ENCODE measurements around the gene NTN1. TPM values are rescaled to one million over a fixed set of nuclear protein-coding genes. Genes with fewer than 3 reads are reported as not detected.

Gene NTN1
- total and polyA plus RNA-seq, 2 of the 13 experiments (the other 11 are each of a cell fraction or from before 2014, with no cell fraction given): 0.04 to 0.05 TPM

DNA sequence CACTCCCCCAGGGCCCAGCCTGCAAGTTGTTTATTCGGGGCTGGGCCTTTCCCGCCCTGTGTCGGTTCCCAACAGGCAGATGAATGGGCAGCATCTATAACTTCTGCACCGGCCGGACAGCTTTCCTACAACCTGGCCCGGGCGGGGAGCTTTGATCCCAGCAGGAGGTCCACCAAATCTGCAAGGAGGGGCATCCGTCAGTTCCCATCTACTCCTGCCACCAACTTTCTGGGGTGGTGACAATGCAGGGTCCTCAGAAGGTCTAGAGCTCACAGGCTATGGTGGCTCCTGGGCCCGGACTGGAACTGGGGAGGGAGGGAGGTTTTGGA is 211.9 kb downstream of the NTN1 start (continued):
- TF ChIP-seq, protein P1, sequence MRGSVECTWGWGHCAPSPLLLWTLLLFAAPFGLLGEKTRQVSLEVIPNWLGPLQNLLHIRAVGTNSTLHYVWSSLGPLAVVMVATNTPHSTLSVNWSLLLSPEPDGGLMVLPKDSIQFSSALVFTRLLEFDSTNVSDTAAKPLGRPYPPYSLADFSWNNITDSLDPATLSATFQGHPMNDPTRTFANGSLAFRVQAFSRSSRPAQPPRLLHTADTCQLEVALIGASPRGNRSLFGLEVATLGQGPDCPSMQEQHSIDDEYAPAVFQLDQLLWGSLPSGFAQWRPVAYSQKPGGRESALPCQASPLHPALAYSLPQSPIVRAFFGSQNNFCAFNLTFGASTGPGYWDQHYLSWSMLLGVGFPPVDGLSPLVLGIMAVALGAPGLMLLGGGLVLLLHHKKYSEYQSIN (CRISPR knock-in tag; IDR thresholded peaks at IDR 0.05; ENCODE audit: borderline replicate concordance): no peak
- TF ChIP-seq ISL2 (CRISPR knock-in tag; IDR thresholded peaks at IDR 0.05) (no peak), ZNF17 (CRISPR knock-in tag; IDR thresholded peaks at IDR 0.05) (no peak)
- TF ChIP-seq, protein P2, sequence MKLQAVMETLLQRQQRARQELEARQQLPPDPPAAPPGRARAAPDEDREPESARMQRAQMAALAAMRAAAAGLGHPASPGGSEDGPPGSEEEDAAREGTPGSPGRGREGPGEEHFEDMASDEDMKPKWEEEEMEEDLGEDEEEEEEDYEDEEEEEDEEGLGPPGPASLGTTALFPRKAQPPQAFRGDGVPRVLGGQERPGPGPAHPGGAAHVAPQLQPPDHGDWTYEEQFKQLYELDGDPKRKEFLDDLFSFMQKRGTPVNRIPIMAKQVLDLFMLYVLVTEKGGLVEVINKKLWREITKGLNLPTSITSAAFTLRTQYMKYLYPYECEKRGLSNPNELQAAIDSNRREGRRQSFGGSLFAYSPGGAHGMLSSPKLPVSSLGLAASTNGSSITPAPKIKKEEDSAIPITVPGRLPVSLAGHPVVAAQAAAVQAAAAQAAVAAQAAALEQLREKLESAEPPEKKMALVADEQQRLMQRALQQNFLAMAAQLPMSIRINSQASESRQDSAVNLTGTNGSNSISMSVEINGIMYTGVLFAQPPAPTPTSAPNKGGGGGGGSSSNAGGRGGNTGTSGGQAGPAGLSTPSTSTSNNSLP (IDR thresholded peaks at IDR 0.05; ENCODE audit: low read depth, low read length): no peak
- TF ChIP-seq, protein P3, sequence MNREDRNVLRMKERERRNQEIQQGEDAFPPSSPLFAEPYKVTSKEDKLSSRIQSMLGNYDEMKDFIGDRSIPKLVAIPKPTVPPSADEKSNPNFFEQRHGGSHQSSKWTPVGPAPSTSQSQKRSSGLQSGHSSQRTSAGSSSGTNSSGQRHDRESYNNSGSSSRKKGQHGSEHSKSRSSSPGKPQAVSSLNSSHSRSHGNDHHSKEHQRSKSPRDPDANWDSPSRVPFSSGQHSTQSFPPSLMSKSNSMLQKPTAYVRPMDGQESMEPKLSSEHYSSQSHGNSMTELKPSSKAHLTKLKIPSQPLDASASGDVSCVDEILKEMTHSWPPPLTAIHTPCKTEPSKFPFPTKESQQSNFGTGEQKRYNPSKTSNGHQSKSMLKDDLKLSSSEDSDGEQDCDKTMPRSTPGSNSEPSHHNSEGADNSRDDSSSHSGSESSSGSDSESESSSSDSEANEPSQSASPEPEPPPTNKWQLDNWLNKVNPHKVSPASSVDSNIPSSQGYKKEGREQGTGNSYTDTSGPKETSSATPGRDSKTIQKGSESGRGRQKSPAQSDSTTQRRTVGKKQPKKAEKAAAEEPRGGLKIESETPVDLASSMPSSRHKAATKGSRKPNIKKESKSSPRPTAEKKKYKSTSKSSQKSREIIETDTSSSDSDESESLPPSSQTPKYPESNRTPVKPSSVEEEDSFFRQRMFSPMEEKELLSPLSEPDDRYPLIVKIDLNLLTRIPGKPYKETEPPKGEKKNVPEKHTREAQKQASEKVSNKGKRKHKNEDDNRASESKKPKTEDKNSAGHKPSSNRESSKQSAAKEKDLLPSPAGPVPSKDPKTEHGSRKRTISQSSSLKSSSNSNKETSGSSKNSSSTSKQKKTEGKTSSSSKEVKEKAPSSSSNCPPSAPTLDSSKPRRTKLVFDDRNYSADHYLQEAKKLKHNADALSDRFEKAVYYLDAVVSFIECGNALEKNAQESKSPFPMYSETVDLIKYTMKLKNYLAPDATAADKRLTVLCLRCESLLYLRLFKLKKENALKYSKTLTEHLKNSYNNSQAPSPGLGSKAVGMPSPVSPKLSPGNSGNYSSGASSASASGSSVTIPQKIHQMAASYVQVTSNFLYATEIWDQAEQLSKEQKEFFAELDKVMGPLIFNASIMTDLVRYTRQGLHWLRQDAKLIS (CRISPR knock-in tag; IDR thresholded peaks at IDR 0.05): no peak

DNA sequence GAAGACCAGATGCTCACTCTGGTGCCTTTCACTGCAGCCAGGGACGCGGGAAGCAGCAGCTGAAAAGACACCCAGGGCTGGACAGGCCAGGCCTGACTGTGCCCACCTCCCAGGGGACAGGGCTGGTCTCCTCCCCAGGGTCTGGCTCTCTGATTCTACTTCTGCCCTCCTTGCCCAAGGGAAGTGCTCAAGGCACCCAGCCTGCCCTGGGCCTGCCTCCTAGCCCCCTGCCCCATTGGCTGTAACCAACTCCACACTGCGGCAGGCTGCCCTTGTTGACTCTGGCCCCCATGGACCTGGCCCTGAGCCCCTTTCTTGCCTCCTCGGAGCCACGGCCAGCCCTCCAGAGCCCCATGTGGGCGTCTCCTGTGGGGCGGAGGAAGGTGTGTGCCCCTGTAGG is 212.5 kb downstream of the NTN1 start:
- Histone ChIP-seq H4K20me1 (ENCODE audit: insufficient read depth, low read length) (no peaks in the 10 kb centered on the region), H3K27ac (ENCODE audit: extremely low read length, insufficient read depth, low read length) (no peak overlapping the region), H3K79me2 (ENCODE audit: insufficient read depth, low read length) (no peaks in the 10 kb centered on the region), H3K4me2 (ENCODE audit: low read depth, low read length) (no peak overlapping the region), H3K27me3 (ENCODE audit: control insufficient read depth in 1 of 2, insufficient read depth in 2 of 2, low read length in 2 of 2) (peaks cover 3 to 59% of the 10 kb centered on the region in 2 experiments; a peak in 4 of 5 replicates), H3K9me3 (ENCODE audit: low read length) (no peaks in the 10 kb centered on the region), H3K36me3 (replicated peaks in 1 of 2; ENCODE audit: control insufficient read depth in 1 of 2, insufficient read depth in 2 of 2, low read length in 2 of 2) (no peaks in the 10 kb centered on the region), H3K9ac (ENCODE audit: insufficient read depth, low read depth, low read length) (no peak overlapping the region), H2AFZ (ENCODE audit: low read length) (no peak overlapping the region), H3K4me3 (replicated peaks in 1 of 3; ENCODE audit: insufficient read depth in 1 of 3, low read depth in 2 of 3, low read length in 3 of 3) (no peak overlapping the region), H3K4me1 (ENCODE audit: insufficient read depth, low read length) (peaks cover 23% of the 10 kb centered on the region)
- intact Hi-C loops (cut with micrococcal nuclease; ENCODE audit: unreplicated experiment) (no loop called here), in situ Hi-C loops (cut with HindIII; ENCODE audit: extremely low pct_ligation_motif_present, low pct_unique_long_range_greater_than_20kb) (no loop called here)
- ChIA-PET POLR2A (no interaction called here), CTCF (ENCODE audit: low intra/inter-chr PET ratio, low total read pairs) (no interaction called here)
- DNase-seq (ENCODE audit: low spot score) (no peak), FAIRE-seq (no peak), ATAC-seq (no peak)
- 50% methylated on average over 5 of the region's 7 CpGs for WGBS (ENCODE audit: low lambda C conversion rate)
- no TSS peak for BruUV-seq (replicated peaks)
- TF ChIP-seq, protein P4, sequence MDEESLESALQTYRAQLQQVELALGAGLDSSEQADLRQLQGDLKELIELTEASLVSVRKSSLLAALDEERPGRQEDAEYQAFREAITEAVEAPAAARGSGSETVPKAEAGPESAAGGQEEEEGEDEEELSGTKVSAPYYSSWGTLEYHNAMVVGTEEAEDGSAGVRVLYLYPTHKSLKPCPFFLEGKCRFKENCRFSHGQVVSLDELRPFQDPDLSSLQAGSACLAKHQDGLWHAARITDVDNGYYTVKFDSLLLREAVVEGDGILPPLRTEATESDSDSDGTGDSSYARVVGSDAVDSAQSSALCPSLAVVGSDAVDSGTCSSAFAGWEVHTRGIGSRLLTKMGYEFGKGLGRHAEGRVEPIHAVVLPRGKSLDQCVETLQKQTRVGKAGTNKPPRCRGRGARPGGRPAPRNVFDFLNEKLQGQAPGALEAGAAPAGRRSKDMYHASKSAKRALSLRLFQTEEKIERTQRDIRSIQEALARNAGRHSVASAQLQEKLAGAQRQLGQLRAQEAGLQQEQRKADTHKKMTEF (CRISPR knock-in tag; IDR thresholded peaks at IDR 0.05): no peak
- TF ChIP-seq, protein P5, sequence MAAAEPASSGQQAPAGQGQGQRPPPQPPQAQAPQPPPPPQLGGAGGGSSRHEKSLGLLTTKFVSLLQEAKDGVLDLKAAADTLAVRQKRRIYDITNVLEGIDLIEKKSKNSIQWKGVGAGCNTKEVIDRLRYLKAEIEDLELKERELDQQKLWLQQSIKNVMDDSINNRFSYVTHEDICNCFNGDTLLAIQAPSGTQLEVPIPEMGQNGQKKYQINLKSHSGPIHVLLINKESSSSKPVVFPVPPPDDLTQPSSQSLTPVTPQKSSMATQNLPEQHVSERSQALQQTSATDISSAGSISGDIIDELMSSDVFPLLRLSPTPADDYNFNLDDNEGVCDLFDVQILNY (CRISPR knock-in tag; conservative IDR thresholded peaks at IDR 0.05): no peak

Measured in HepG2 (cell line).